Coronary artery (tissue), 2 donors: ENCODE results near the gene STX17.
"Not testable (repeated sequence)": the region's sequence is repeated elsewhere in the genome, so short reads cannot be mapped to it uniquely, and the experiment has no call there.

Source experiments
- DNase-seq: peaks from one replicate; pipeline ENCODE4 v3.0.0-alpha.2; 2017; ENCODE audit warnings: low spot score
- H3K27ac ChIP-seq, 2 donors: fragments of 200-600 bp; sonication (generic); one replicate each; pipeline ENCODE4 v1.5.1; 2016 to 2019
- H3K4me3 ChIP-seq: fragments of 200-600 bp; sonication (generic); 2 replicates; pipeline ENCODE4 v1.5.1; 2016; ENCODE audit warnings: mild to moderate bottlenecking, moderate library complexity
- TF ChIP-seq, protein P1 (sequence below): fragments of 200-600 bp; sonication (generic); IDR thresholded peaks from one replicate; pipeline ENCODE4 v1.5.1; 2019; ENCODE audit warnings: antibody characterized with exemption

STX17 gene

DNA sequence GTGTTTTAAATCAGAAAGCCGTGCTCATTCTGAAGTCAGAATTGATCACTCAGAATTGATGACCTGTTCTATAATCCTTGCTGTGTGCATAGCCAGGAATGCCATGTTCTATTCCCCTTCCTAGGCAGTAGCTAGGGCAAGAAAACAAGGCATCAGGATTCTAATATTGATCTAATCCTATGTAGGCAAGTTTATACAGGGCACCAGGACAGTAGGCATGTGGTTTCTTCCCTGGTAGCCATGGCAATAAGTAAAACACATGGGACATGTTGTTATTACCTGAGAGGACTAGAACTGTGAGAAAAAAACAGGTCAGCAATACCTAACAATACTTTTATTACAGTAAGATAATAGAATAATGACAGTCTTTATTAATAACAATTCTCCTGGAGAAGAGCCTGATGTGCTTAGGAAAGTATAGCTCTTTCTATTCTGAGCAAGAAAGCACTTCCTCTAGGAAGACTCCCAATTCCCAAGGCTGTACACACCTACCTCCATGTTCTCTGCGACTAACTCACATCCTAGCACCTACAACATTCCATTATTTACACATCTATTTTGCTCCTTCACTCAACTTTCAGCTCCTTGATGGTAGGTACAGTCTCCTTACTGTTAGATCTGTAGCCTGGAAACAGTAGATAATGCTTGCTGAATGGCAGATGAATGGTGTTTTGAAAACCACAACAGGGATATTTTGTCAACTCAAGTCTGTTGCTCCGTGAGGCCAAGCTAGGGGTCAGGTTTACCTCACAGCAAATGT is 70.8 kb downstream of the STX17 start:
- Histone ChIP-seq H3K4me3 (no peak overlapping the region), H3K27ac (no peak overlapping the region)
- TF ChIP-seq, protein P1, sequence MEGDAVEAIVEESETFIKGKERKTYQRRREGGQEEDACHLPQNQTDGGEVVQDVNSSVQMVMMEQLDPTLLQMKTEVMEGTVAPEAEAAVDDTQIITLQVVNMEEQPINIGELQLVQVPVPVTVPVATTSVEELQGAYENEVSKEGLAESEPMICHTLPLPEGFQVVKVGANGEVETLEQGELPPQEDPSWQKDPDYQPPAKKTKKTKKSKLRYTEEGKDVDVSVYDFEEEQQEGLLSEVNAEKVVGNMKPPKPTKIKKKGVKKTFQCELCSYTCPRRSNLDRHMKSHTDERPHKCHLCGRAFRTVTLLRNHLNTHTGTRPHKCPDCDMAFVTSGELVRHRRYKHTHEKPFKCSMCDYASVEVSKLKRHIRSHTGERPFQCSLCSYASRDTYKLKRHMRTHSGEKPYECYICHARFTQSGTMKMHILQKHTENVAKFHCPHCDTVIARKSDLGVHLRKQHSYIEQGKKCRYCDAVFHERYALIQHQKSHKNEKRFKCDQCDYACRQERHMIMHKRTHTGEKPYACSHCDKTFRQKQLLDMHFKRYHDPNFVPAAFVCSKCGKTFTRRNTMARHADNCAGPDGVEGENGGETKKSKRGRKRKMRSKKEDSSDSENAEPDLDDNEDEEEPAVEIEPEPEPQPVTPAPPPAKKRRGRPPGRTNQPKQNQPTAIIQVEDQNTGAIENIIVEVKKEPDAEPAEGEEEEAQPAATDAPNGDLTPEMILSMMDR, result no peak
- DNase-seq, result no peak

DNA sequence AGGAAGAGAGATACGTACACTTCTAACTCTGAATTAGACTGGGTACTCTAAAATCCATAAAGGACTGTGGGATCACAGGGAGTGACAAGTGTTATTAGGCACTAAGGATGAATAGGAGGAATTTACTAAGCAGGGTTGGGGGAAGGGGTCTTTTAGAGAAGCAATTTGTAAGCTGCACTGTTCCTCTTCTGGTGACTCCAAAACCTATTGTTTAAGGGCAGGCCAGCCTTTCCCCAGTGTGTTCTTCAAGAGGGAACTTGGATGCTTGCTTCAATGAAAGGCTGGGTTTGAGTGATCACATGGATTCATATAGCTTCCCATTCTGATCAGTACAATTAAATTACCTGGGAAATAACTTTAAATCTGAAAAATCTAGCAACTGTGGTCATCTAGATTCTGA is 71.8 kb downstream of the STX17 start:
- TF ChIP-seq, protein P1, result no peak
- no peak overlapping the region for H3K27ac ChIP-seq
- DNase-seq, result no peak
- H3K4me3 ChIP-seq, result no peak overlapping the region

DNA sequence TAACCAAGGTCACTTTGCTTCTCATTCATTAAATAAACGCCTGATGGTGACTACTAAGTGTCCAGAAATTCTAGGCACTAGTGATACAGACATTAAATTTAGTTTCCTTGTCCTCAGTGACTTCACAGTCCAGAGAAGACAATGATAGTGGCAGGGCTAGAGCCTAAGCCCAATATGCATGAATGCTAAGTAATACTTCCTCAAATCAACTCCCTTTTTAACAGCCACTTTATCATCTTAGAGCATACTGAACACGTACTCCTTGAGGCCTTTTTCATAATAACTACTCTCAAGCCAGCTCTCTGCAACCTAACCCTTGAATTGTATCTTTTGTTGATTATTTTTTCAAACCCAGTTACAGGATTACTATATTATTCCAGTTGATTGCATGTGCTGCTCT is 74.1 kb downstream of the STX17 start:
- TF ChIP-seq, protein P1, result no peak
- Histone ChIP-seq H3K27ac (no peak overlapping the region), H3K4me3 (no peak overlapping the region)
- DNase-seq, result no peak

DNA sequence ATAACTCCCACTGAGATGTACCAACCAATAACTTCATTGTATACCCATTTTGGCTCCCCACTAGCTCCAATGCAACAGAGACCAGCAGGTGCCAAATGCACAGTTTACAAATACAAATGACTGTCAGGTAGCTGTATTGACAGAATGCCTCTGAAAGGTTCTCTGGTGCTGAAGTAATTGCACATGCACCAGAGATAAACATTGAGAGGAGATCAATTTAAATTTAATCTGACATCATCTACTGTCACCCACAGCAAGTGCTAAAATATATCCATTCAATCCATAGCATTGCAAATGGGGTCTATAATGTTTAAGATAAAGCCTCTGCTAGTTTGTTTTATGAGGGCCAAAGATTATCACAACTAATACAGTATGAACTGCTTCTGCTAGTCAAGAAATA is 80.2 kb downstream of the STX17 start:
- no peak for DNase-seq
- Histone ChIP-seq H3K4me3 (no peak overlapping the region), H3K27ac (no peak overlapping the region)
- TF ChIP-seq, protein P1, result no peak

DNA sequence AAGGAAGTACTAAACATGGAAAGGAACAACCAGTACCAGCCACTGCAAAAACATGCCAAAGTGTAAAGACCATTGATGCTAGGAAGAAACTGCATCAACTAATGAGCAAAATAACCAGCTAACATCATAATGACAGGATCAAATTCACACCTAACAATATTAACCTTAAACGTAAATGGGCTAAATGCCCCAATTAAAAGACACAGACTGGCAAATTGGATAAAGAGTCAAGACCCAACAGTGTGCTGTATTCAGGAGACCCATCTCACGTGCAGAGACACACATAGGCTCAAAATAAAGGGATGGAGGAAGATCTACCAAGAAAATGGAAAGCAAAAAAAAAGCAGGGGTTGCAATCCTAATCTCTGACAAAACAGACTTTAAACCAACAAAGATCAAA is 84.1 kb downstream of the STX17 start:
- not testable (repeated sequence) for H3K27ac ChIP-seq, H3K4me3 ChIP-seq, DNase-seq

DNA sequence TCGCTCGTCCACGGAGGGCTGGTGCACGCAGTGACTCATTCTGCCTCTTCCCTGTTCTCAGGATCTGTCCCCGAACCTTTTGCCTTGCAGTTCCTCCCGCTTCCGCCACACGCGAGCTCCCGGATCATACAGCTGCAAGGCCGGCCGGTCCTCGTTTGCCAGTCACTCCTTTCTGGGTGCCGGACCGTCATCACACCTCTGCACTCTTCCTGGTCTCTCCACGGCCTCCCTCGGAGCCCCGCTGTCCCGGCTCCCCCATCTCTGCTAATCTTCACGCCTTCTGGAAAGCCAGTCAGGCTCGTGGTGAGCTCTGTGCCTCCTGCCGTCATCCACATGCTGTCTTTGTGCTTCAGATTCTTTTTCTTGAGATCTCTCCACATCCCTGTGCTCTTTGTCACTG is 91.8 kb downstream of the STX17 start:
- no peak overlapping the region for H3K27ac ChIP-seq
- no peak for DNase-seq
- H3K4me3 ChIP-seq, result no peak overlapping the region
- TF ChIP-seq, protein P1, result no peak

DNA sequence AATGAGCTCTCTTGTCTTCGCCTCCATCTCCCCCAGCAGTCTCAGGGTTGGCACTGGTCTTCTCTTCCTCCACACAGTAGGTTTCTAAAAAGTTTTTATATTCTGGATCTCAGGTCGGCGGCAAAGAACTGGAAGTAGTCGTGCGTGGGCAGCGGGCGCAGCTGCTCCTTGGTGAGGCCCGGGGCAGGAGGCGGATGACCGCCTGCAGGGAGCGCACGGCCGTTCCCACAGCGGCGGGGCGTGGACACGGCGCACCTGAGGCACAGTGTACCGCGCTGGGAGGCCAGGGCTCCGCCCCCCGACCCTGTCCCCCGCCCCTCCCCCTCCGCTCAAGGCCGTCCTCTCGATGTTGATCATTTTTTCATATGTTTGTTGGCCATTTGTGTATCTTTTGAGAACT is 92.4 kb downstream of the STX17 start:
- Histone ChIP-seq H3K27ac (no peak overlapping the region), H3K4me3 (no peak overlapping the region)
- DNase-seq, result no peak
- TF ChIP-seq, protein P1, result no peak
